HG03097 (cell line): ENCODE results near the gene GALNTL6.
"Not testable (repeated sequence)": the region's sequence is repeated elsewhere in the genome, so short reads cannot be mapped to it uniquely, and the experiment has no call there.

Source experiments
- ATAC-seq: cut with Tn5 transposase; IDR thresholded peaks from one replicate; pipeline ENCODE4 v1.9.1; 2021; ENCODE audit not compliant: unreplicated experiment, low FRiP score

GALNTL6 gene

GRCh38 chr4:172706000-172706399 is 892.8 kb downstream of the GALNTL6 start:
- ATAC-seq = no peak

- no peak for ATAC-seq
These were observed 894.4 kb downstream of the GALNTL6 start for GRCh38 chr4:172707622-172708021.

DNA sequence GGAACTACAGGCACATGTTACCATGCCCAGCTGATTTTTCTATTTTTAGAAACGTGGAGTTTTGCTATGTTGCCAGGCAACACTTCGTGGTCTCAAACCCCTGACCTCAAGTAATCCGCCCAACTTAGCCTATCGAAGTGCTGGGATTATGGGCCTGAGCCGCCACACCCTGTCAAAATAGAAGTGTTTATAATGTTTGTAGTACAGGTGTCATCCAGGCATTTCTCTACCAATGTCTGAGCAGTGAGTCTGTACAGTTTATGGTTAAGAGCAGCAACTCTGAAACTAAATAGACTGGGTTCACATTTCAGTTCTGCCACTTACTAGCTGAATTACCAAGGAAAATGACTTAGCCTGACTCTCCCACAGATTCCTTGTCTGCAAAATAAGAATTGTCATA is 895.0 kb downstream of the GALNTL6 start:
- no peak for ATAC-seq

GRCh38 chr4:172709376-172709775 is 896.2 kb downstream of the GALNTL6 start:
- no peak for ATAC-seq

DNA sequence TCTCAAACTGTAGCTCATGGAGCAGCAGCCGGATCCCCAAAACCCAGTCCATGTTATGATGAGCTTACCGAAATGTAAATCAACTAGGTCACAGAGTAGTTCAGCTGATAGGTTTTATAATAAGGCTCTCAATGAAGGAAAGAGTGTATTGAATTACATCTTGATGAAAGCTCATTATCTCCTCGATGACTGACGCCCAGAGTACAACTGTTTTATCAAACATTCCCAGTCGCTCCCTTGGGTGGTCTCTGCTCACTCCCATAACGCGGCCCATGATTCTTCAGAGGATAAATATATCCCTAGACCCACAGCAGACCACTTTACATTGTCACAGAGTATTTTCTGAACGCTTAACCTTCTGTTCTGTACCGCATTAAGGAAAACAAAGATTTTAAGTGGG is 903.1 kb downstream of the GALNTL6 start:
- ATAC-seq = no peak

- no peak for ATAC-seq
These were observed 908.5 kb downstream of the GALNTL6 start for GRCh38 chr4:172721659-172722058.

- no peak for ATAC-seq
These were observed 912.4 kb downstream of the GALNTL6 start for GRCh38 chr4:172725581-172725980.

GRCh38 chr4:172726001-172726423 is 912.8 kb downstream of the GALNTL6 start:
- ATAC-seq = no peak

GRCh38 chr4:172727631-172728030 is 914.4 kb downstream of the GALNTL6 start:
- no peak for ATAC-seq

- not testable (repeated sequence) for ATAC-seq
These were observed 920.4 kb downstream of the GALNTL6 start for GRCh38 chr4:172733645-172734044.

DNA sequence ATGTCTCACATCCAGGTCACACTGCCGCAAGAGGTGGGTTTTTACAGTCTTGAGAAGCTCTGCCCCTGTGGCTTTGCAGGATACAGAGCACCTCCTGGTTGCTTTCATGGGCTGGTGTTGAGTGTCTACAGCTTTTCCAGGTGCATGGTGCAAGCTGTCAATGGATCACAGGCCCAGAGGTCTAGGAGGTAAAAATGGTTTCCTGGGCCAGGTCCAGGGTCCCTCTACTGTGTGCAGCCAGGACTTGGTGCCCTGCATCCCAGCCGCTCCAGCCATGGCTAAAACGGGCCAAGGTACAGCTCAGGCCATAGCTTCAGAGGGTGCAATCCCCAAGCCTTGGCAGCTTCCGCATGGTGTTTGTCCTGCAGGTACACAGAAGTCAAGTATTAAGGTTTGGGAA is 921.4 kb downstream of the GALNTL6 start:
- ATAC-seq = no peak

DNA sequence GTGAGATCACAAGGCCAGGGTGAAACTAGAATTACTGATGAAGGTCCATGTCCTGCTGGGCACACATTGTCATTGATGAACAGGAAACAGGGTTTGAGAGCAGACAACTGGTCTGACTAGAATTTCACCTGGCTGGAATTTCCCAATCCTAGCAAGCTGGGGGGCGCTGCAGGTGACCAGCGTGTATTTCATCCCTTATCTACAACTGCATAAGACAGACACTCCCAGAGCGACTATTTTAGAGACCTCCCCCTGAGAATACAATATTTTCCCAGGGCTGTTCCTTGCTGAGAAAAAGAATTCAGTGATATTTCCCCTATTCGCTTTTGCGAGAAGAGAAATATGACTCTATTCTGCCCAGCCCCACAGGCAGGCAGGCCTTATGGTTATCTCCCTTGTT is 922.8 kb downstream of the GALNTL6 start:
- no peak for ATAC-seq

DNA sequence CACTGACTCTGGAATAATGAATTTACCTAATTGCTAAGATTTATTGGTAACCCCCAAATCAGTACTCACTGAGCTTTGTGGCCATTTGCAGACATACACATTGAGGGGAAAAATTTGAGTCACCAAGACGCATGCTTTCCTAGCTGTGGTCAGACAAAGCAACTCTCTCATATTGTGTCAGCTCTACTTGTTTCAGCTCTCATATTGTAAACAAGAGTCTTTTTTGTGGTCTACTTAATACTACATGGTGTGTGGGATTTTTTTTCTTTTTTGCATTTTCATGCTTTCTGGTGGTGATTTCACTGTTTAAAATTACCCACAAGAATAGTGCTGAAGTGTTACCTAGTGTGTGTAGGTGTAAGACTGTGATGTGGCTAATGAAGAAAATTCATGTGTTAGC is 927.2 kb downstream of the GALNTL6 start:
- ATAC-seq = peak; percentile 85

DNA sequence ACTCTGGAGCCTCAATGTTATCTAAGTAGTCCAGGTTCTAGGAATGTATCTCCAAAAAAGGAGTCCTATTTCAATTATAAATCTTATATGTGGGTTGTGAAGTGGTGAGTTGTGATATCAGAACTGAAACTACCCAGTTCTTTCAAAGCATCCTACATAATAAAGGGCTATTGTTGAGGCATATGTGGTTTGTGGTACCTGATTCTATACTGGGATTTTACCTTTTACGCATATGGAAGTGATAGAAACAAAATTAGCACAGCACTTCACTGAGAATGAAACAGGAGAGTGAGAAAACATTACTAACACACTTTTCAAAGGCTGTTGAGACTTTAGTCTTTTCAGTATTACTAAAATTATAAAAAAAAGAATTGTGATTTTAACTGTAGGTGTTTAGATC is 937.7 kb downstream of the GALNTL6 start:
- peak; percentile 98 for ATAC-seq

DNA sequence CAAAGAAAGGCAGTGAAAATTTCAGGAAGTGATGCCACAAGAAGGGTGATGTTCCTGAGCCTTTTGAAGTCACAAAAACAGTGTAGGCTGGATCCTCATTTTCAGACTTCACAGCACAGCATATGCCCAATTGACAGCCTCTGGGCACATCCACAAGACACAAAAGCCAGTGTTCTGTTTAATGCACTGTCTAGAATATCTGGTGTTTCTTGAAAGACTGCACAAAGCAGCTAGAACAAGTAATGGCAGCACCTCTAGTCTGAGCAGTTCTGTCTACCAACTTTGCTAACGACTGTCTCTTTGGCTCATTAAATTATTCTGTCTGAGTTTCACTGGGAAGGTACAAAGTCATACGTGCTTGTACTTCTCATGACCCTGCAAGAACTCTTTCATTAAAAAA is 938.3 kb downstream of the GALNTL6 start:
- no peak for ATAC-seq

DNA sequence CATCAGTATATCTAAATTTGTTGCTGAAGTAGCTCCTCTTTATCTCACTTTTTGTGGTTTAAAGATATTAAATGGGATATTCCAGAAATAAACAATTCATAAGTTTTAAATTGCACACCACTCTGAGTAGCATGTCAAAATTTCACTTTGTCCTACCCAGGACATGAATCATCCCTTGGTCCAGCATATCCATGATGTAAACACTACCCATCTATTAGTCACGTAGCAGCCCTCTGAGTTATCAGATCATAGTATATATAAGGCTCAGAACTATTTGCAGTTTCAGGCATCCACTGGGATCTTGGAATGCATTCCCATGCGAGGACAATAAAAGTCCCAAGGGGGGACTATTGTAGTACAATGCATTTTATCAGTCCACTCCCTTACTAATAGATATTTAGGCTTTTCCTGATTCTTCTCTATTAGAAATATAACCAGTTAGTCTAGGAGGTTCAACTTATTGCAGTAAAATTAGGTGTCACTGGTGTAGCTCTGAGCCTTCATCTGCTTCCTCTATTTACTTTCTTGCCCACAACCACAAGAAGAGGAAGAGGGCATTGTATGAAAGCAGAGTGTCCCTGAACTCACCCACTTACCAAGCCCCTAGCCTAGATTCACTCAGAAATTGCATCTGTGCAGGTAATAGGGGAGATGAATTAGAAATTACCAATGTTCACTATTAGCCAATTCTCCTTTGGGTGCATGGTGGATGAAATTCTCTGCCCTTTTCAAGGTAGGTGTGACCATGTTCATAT is 945.6 kb downstream of the GALNTL6 start:
- no peak for ATAC-seq

DNA sequence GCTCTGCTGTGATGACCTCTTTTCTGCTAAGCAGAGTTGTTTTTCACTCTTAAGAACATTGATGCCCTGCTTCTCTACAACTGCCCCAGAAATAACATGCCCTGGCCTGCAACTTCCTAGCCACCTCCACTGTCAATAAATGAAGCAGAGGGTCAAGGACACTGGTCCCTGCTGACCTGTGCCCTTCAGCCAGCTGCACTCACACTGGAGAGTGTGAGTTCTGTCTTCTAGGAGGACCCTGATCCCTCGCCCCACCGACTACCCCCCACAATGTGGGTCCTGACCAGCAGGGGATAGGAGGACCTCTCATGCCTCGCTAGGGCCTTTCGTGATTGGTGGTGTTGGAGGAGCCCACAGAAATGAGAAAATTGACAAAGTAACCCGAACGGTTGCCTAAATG is 947.3 kb downstream of the GALNTL6 start:
- ATAC-seq = no peak

- ATAC-seq = no peak
These were observed 949.7 kb downstream of the GALNTL6 start for GRCh38 chr4:172762895-172763294.

DNA sequence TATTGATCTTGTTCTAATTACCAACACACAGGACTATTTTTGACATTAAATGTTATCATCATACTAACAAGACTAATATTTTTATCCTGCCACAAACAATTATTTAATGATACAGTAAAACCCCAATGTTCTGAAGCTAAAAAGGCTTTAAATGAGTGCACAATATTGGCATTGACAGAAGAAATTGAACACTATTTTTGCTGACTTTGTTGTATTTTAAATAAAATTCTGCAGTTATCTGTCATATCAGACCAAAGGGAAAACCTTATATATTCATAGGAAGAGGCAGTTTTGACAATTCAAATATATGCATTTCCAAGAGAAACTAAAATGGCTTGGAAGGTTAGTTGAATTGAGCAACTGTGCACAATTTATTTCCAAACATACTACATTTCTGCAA is 957.6 kb downstream of the GALNTL6 start:
- ATAC-seq = no peak

- no peak for ATAC-seq
These were observed 959.6 kb downstream of the GALNTL6 start for GRCh38 chr4:172772781-172773180.

GRCh38 chr4:172776203-172776861 is 963.1 kb downstream of the GALNTL6 start:
- no peak for ATAC-seq

DNA sequence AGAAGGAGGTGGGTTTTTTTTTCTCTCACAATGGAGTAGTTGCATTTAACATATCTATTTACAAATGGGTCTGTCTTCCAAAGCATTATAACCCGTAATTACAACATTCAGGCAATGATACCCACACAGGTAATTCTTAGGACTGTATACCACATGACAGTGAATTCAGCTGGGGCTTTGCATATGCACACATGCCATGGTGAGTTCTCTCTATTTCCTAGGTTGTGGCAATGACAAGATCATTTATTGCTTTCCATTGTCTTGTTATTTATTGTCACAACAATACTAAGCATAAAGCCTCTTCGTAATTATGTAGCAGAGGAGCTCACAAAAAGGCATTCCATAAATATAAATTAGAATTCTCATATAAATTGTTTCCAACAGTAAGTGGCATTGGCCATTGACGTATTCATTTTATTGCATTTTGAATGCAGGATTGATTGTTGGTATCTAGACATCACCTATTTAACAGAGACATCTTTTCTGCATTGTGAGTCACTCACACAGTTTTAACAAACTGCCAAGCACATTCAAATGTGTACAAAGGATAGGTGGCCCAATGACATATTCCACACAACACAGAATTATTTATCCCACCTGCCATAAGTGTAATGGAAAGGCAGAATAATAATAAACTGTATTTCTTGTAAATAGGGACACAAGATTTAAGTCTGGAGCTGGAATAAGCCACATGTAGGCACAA is 964.7 kb downstream of the GALNTL6 start:
- ATAC-seq = no peak
